GM18868 (cell line): ENCODE measurements around the gene SBK1.
"Not testable (repeated sequence)": the region's sequence is repeated elsewhere in the genome, so short reads cannot be mapped to it uniquely, and the experiment has no call there.

Experiments
- ATAC-seq: cut with Tn5 transposase; IDR thresholded peaks from one replicate; pipeline ENCODE4 v1.9.1; 2021; ENCODE audit warnings: mild to moderate bottlenecking, moderate library complexity; ENCODE audit not compliant: unreplicated experiment

Gene SBK1

GRCh38 chr16:28326881-28327610 is 34.7 kb downstream of the SBK1 start:
- ATAC-seq: no peak

- ATAC-seq: not testable (repeated sequence)
Measured at GRCh38 chr16:28330232-28330631, 37.9 kb downstream of the SBK1 start.

- not testable (repeated sequence) for ATAC-seq
Measured at GRCh38 chr16:28330981-28331380, 38.7 kb downstream of the SBK1 start.

- not testable (repeated sequence) for ATAC-seq
Measured at GRCh38 chr16:28332632-28333031, 40.3 kb downstream of the SBK1 start.

- ATAC-seq: not testable (repeated sequence)
Measured at GRCh38 chr16:28335678-28336077, 43.4 kb downstream of the SBK1 start.

- not testable (repeated sequence) for ATAC-seq
Measured at GRCh38 chr16:28336940-28337710, 44.8 kb downstream of the SBK1 start.

GRCh38 chr16:28338230-28338629 is 45.9 kb downstream of the SBK1 start:
- ATAC-seq: not testable (repeated sequence)

- ATAC-seq: not testable (repeated sequence)
Measured at GRCh38 chr16:28362600-28362999, 70.3 kb downstream of the SBK1 start.

- ATAC-seq: not testable (repeated sequence)
Measured at GRCh38 chr16:28363408-28363807, 71.1 kb downstream of the SBK1 start, which contains the start of gene NPIPB6. TSS of gene NPIPB6 (minus strand) at chr16:28363508. CDS start at chr16:28362822, 686 bp downstream.

- ATAC-seq: peak; percentile 90
Measured at GRCh38 chr16:28364268-28365173, 72.2 kb downstream of the SBK1 start.

GRCh38 chr16:28367926-28368325 is 75.6 kb downstream of the SBK1 start:
- ATAC-seq: not testable (repeated sequence)
